HG02678 (cell line): ENCODE data around the gene ZFP62.
"Not testable (repeated sequence)": the region's sequence is repeated elsewhere in the genome, so short reads cannot be mapped to it uniquely, and the experiment has no call there.

Experiments
- ATAC-seq: cut with Tn5 transposase; IDR thresholded peaks from one replicate; pipeline ENCODE4 v1.9.1; 2021; ENCODE audit warnings: mild to moderate bottlenecking, moderate library complexity; ENCODE audit not compliant: unreplicated experiment

Gene ZFP62

DNA sequence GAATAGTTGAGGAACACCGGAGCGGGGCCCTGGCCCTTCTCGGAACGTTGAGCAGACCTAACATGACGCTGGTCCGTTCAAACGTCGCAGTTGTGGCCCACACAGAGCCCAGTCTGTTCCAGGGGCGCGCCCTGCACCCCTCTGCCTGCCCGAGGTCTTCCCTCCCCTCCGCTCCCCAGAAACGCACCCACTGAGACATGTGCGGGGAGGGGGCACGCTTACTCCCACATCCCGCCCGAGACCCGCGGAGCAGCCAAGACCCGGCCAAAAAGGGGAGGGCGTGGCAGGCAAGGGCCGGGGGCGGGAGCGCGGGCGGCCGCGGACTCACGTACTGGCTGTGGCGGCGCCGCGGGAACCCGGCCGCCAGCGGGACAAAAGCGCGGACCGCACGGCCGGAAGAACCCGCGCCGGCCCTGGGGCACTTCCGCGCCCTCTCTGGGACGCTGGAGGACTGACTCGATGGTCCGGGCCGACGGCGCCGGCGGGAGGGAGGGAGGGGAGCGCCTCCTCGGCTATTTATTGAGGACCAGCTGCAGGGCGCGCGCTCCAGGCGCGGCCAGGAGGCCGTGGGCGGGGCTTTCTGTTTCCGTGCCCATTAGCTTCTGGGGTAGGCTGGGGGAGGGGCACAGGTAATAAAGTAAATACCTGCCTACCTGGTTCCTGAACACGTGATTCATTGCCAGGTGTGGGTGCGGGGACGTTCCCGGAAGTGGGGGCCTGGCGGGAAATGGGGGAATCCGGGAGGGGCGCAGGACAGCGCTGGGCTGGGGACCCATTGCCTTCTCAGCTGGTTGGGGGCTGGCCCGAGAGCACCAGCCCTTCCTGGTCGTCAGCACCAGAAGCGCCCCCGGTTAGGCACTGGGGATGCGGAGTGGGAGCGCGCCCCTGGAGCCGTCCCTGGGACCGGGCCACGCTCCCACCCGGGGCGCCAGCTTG lies at the start of gene ZFP62:
Gene ZFP62 (minus strand): TSS at position 390 of the 936 bp plus-strand sequence. CDS start 57 bp downstream, at position 333.
- ATAC-seq, result peak; percentile 89

DNA sequence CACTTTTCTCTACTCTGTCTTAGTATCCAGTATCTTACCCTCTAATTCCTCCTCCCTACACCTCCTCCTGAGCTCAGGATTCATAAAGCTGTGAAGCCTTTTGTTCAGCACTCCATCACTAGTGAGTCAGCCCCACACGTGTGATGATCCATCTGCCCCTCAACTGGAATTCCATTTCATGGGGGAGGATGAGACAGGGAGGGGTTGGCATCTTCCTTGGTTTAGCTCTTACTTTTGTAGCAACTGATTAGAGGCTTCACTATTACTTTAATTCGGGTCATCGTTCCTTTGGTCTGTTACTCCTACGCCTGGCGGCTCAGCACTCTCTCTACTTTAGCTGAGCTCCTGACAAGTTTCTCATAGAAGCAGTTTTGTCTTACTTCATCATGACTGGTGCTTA lies 49.7 kb upstream of the ZFP62 start:
- ATAC-seq, result no peak

DNA sequence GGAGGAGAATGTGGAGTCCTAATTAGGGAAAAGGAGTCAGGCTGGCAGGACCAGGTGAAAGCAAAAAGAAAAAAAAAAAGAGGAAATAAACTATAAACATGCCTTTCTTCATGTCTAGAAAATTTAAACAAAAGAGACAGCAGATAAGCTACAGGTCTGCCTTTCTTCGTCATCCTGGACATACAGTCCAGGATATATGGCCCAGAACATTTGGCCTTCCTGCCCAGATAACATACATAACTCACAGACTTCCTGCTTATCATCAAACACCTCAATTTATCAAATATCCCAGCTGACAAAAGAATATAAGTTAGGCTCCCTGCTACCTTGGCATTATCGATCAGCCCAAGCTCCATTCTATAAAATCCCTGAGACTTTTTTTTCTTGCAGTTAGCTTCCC lies 49.1 kb upstream of the ZFP62 start:
- ATAC-seq, result no peak

DNA sequence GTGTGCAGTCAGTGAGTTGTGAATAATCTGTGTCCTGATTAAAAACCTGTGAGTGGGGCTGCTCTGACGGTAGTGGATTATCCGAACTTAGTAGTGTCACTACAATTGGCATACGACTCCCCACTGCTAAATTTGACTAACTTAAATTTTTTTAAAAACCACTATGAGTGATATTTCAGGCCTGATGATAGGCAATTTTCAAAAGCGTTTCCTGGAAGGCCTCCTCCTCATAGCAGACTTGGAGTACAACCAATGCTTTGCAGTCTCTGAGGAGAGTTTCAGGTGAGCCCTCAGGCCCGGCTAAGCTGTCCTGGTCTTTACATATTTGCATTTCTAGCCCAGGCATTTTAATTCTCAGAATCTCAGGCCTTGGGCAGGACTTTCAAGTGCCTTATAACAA lies 48.7 kb upstream of the ZFP62 start:
- no peak for ATAC-seq

DNA sequence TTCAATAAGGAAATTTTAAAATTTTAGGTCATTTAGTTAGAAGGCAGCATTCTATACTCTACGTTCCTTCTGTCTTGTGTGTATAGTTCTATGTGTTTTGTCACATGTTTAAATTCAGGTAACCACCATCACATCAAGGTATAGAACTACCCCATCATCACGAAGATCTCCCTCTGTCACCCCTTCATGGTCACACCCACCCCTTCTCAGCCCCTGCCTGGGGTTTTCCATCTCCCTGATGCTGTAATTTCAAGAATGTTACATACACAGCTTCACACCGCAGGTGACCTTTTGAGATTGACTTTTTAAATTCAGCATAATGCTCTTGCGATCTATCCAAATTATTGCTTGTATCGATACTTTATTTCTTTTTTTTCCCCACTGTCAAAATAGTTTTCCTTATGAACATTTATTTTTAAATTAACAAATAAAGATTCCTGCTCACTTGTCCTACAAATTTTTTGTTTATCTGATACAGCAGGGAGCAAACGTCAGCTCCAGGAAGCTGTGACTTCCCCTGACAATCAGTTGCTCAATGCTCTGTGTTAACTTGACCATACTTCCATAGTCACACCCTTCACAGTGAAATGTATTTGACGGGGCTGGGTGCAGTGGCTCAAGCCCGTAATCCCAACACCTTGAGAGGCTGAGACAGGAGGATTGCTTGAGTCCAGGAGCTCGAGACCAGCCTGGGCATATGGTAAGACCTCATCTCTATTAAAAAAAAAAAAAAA lies 48.1 kb upstream of the ZFP62 start:
- ATAC-seq, result no peak

DNA sequence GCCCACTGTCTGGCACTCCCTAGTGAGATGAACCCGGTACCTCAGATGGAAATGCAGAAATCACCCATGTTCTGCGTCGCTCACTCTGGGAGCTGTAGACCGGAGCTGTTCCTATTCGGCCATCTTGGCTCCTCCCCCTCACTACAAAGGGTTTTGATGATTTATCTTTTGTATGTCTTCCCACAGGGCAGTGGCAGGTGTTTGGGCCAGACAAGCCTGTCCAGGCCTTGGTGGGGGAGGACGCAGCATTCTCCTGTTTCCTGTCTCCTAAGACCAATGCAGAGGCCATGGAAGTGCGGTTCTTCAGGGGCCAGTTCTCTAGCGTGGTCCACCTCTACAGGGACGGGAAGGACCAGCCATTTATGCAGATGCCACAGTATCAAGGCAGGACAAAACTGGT lies 47.3 kb upstream of the ZFP62 start:
- ATAC-seq, result no peak

DNA sequence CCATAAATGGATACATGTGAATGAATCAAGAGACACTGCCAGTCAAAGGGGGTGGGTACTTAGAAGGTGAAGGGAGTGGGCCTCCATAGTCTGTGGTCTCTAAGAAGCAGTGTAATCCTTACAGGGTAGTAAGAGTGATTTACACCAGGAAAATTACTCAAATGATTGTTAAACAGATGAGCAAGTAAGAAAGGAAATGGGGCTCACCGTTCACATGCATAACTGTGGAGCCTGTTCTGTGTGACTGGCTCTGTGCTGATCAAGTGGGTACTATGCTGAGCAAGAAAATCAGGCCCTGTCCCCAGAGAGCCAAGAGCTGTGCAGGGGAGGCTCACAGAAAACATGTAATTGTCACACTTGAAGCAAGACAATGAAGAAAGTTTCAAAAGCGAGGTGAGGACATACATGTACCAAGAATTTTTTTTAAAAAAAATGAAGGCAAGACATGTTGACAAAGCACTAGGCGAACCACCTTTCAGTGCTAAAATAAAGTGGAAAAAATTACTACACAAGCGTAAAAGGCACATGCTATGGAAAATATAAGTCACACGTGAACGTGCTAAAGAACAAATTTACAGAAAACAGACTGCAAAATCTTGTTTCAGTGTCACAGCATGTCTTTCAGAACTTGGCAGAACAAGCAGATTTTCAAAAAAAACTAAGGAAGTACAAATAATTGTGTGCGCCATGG lies 40.4 kb upstream of the ZFP62 start:
- ATAC-seq, result no peak

DNA sequence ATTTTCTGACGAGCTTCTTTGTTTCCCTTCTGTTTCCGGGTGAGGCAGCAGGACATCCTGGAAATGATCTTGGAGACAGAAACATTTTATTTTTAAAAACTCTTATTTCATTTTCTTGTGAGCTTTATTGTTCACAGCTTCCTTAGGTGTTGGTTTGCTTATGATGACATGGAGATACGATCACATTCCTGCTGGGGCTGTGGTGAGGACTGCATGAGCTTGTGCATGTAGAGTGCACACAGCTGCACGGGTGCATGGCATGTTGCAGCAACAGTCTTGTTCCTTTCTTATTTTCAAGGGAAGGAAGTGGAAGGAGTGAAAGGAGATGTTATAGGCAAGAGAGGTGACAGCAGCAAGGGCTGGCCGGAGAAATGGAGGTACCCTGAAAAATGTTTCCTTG lies 39.1 kb upstream of the ZFP62 start:
- no peak for ATAC-seq

DNA sequence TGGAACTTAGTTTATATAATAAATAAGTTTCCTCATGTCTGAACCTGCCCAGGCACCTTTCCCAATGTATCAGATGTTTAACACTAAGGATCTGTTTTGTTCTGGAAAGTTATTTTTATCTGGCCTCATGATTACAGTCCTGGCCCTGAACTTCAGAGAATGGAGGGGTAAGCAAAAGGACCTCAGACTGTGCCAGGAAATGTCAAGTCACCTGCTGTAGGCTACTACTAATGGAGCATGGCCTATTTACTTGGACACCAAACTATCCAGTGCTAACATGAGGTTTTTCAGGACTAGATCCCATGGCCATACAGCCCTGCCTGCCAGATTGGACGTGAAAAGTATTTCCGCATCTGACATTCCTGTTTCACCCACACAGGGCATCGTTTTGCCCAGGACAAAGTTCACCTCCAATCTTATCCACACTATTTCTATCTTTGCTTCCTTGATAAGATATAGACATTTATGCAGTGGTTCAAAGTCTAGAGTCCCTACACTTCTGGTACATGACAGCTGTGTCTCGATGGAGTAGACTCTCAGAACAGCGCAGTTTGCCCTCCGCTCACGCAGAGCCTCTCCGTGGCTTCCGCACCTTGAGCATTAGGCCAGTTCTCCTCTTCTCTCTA lies 37.7 kb upstream of the ZFP62 start, which contains the start of gene BTNL8:
Gene BTNL8 (plus strand): TSS at position 539 of the 626 bp plus-strand sequence. CDS start 152 bp downstream, outside the sequence.
- ATAC-seq, result no peak

DNA sequence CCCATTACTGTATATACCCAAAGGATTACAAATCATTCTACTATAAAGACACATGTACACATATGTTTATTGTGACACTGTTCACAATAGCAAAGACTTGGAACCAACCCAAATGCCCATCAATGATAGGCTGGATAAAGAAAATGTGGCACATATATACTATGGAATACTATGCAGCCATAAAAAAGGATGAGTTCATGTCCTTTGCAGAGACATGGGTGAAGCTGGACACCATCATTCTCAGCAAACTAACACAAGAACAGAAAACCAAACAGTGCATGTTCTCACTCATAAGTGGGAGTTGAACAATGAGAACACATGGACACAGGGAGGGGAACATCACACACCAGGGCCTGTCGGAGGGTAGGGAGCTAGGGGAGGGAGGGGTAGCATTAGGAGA lies 34.3 kb upstream of the ZFP62 start:
- not testable (repeated sequence) for ATAC-seq

DNA sequence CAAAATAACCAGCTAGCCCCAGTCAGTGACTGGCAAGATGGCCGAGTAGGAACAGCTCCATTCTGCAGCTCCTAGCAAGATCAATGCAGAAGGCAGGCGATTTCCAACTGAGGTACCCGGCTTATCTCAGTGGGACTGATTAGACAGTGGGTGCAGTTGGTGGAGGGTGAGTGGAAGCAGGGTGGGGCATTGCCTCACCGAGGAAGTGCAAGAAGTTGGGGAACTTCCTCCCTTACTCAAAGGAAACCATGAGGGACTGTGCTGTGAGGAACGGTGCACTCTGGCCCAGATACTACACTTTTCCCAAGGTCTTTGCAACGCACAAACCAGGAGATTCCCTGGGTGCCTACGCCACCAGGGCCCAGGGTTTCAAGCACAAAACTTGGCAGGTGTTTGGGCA lies 28.3 kb upstream of the ZFP62 start:
- ATAC-seq, result no peak

DNA sequence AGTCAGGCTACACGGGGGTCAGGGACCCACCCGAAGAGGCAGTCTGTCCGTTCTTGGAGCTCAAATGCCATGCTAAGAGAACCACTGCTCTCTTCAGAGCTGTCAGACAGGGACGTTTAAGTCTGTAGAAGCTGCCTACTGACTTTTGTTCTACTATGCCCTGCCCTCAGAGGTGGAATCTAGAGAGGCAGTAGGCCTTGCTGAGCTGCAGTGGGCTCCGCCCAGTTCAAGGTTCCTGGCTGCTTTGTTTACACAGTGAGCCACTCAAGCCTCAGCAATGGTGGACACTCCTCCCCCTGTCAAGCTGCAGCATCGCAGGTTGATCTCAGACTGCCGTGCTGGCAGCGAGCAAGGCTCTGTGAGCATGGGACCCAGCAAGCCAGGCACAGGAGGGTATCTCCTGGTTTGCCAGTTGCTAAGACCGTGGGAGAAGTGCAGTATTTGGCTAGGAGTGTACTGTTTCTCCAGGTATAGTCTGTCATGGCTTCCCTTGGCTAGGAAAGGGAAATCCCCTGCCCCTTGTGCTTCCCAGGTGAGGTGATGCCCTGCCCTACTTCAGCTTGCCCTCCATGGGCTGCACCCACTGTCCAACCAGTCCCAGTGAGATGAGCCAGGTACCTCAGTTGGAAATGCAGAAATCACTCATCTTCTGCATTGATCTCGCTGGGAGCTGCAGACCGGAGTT lies 24.9 kb upstream of the ZFP62 start:
- not testable (repeated sequence) for ATAC-seq

DNA sequence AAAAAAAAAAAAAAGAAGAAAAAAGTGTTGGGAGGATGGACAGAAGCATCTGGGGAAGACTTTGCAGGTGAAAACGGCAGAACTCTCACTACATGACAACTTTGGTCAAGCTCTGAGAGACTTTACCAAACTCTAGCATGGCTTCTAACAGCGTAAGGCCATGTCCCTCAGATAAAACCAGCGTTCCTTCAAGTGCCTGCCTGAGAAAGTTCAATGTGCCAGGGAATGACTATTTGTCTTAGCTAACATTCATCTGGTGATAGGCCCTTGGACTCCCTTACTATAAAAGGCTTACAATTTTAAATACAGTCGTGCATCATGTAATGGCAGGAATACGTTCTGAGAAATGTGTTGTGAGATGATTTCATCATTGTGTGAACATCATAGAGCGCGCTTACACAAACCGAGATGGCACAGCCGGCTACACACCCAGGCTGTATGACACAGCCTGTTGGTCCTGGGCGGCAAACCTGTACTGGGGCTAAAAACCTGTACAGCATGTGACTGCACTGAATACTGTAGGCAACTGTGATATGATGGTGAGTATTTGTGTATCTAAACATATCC lies 14.9 kb upstream of the ZFP62 start:
- no peak for ATAC-seq

DNA sequence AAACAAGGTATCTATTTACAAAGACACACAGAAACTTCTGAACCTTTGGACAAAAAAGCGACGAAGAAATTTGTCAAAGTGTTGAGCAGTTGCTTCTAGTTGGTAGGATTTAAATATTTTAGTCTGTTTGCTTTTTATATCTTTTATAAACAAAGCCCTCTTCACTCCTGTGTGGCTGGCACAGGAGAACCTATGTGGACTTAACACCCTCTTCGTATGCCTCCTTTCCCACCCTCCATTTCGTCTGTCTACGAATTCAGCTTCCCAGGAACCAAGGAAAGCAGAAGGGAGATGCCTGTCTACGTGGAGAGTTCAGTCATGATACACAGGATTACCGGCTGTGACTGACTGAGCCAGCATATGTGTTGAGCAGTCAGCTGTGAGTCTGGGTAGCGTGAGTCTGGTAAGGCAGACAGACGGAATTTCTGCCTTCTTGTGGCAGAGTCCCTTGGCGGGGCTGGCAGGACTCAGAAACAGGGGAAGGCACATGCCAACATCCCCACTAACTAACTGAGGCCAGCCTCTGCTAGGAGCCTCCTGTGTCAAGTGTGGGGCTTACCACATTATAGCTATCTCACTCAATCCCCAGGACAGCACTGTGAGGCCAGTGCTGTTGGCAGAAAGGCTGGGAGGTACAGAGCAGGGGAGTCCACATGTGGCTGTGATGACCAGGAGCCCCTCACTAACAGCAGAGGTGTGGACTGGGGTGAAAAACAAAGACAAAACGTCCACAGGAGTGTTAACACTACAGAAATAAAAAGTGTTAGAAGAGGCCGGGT lies 13.9 kb upstream of the ZFP62 start:
- ATAC-seq, result no peak

DNA sequence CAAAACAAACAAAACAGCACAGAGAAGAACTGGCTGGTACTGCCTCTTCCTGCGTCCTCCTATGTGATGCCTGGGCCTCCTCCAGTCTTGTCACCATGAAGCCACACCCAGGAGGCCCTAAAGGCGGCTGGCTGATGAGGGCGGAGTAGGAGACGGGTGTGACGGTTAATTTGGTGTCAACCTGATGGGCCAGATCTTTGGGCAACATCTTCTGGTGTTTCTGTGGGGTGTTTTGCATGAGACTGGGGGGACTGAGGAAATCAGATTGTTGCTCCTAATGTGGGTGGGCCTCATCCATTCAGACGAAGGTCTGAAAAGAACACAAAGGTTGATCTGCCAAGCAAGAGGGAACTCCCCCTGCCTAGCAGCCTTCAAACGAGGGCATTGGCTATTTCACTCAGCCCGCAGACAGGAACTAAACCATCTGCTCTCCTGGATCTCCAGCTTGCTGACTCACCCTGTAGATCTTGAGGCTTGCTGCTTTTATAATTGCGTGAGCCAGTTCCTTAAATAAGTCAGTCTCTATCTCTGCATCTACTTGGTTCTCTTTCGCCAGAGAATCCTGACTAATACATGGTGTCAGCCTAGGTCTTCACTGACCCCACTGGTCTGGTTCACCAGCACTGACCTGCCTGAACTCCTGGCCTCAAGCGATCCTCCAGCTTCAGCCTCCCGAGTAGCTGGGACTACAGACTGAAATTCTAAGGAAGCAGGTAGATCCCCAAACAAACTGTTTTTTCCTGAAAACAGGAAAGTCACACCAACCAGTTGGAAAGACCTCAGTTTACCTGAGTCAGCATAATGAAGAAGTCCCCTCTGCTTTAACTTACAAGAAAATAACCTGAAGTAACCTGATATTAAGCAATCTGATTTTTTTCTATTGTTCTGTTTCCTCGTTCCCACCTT lies 12.8 kb upstream of the ZFP62 start:
- no peak for ATAC-seq

DNA sequence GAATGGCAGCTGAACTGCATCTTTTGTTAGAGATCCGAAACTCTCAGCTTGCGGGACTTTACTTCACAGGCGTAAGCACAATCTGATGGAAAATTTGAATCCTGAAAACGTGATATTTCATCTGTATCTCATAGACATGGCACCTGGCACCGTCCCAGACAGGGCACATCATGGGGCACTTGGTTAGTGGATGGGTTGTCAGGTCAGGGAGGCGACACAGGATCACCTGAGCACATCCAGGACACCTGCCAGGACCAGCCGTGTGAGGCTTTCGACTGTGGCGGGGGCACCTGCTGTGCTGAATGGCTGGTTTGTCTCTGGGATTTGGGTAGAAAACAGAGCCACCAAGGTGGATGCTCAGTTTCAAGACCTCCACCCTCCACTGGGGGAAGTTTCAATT lies 11.3 kb upstream of the ZFP62 start:
- no peak for ATAC-seq

DNA sequence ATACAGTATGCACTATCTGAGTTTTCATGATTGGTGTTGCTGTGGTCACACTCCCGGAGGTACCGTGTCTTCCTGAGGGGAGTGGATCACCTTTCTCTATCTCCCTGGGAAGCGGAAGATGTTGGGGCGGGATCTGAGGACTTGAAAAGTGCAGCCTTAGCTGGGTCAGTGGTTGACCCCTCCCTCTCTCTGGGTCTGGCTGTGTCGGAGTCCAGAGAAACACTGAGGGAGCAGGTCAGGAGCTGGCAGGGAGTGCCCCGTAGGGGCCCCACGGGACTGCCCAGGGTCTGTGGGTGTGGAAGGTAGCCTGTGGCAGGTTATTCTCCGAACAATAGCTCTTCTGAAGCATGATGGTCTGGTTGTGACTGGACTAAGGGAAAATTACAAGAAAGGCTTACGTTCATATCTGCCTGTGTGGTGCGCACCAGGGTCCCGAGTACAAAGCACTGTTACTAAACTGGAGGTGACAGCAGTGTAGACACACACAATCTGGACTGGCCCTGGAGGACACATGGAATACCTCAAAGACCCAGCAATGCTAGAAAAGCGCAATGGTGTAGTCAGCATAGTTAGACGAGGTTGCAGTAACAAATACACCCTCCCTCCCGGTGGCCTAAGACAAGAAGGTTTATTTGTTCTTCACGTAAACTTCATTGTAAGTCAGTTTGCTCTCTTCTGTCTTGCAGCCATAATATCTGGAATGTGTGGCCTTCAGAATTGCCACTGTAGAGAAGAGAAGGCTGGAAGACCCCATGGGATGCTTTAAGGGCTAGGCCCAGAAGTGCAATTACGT lies 9.4 kb upstream of the ZFP62 start:
- no peak for ATAC-seq
